OCI-LY1 (cell line): ENCODE results near the gene FAT1.

Experiments used
- H2AFZ ChIP-seq: fragments of 200-600 bp; sonication (generic), shearing (Covaris generic); 2 replicates; pipeline ENCODE4 v1.6.0; 2014; ENCODE audit warnings: antibody characterized with exemption, mild to moderate bottlenecking, low read length
- H3F3A ChIP-seq: fragments of 200-600 bp; sonication (generic), shearing (Covaris generic); 2 replicates; pipeline ENCODE4 v1.6.0; 2014; ENCODE audit warnings: mild to moderate bottlenecking, antibody characterized with exemption, low read length, moderate library complexity; ENCODE audit not compliant: insufficient read depth
- H3K27ac ChIP-seq: fragments of 200-600 bp; sonication (generic); 2 replicates; pipeline ENCODE4 v1.5.1; 2014; ENCODE audit warnings: low read length, mixed run types, mild to moderate bottlenecking, low read depth; ENCODE audit not compliant: poor library complexity, severe bottlenecking
- H3K27me3 ChIP-seq: fragments of 200-600 bp; sonication (generic); 2 replicates; pipeline ENCODE4 v1.6.0; 2014; ENCODE audit warnings: antibody characterized with exemption, mild to moderate bottlenecking, low read length, moderate library complexity; ENCODE audit not compliant: insufficient read depth
- H3K36me3 ChIP-seq: fragments of 200-600 bp; sonication (generic); 2 replicates; pipeline ENCODE4 v1.6.1; 2014; ENCODE audit warnings: mild to moderate bottlenecking, antibody characterized with exemption, low read length, moderate library complexity, mixed read lengths; ENCODE audit not compliant: insufficient read depth
- H3K4me1 ChIP-seq: fragments of 200-600 bp; sonication (generic); 2 replicates; pipeline ENCODE4 v1.5.1; 2014; ENCODE audit warnings: mild to moderate bottlenecking, low read length, moderate library complexity; ENCODE audit not compliant: insufficient read depth, severe bottlenecking
- H3K4me2 ChIP-seq: fragments of 200-600 bp; sonication (generic), shearing (Covaris generic); 2 replicates; pipeline ENCODE4 v1.6.1; 2014; ENCODE audit warnings: low read length
- H3K4me3 ChIP-seq: fragments of 200-600 bp; sonication (generic); 2 replicates; pipeline ENCODE4 v1.5.1; 2014; ENCODE audit warnings: low read length, low read depth, mild to moderate bottlenecking, mixed read lengths; ENCODE audit not compliant: poor library complexity, severe bottlenecking
- H3K79me2 ChIP-seq: fragments of 200-600 bp; shearing (Covaris generic); 2 replicates; pipeline ENCODE4 v1.6.1; 2016; ENCODE audit warnings: mixed run types, low read length, mixed read lengths; ENCODE audit not compliant: insufficient read depth
- H3K9ac ChIP-seq: fragments of 200-600 bp; sonication (generic), shearing (Covaris generic); 2 replicates; pipeline ENCODE4 v1.6.1; 2014; ENCODE audit warnings: mild to moderate bottlenecking, low read length, mixed read lengths
- H3K9me2 ChIP-seq: fragments of 200-600 bp; sonication (generic), shearing (Covaris generic); 2 replicates; pipeline ENCODE4 v1.6.1; 2014; ENCODE audit warnings: low read depth, mild to moderate bottlenecking, low read length, mixed read lengths
- H3K9me3 ChIP-seq: fragments of 200-600 bp; shearing (Covaris generic); 2 replicates; pipeline ENCODE4 v1.6.1; 2014; ENCODE audit warnings: low read length, mixed read lengths
- H4K20me1 ChIP-seq: fragments of 200-600 bp; sonication (generic), shearing (Covaris generic); 2 replicates; pipeline ENCODE4 v1.6.0; 2016; ENCODE audit warnings: mild to moderate bottlenecking, low read length; ENCODE audit not compliant: insufficient read depth
- CTCF ChIP-seq: fragments of 200-600 bp; sonication (generic), shearing (Covaris generic); IDR thresholded peaks from 2 replicates; pipeline ENCODE4 v1.5.1; 2017; ENCODE audit warnings: mild to moderate bottlenecking, antibody characterized with exemption, low read length, moderate library complexity, mixed read lengths
- EZH2 ChIP-seq: fragments of 200-600 bp; sonication (generic), shearing (Covaris generic); IDR thresholded peaks from 2 replicates; pipeline ENCODE4 v1.8.0; 2017; ENCODE audit warnings: borderline replicate concordance, mixed run types, mild to moderate bottlenecking, antibody characterized with exemption, low read length, moderate library complexity, mixed read lengths

Gene FAT1

GRCh38 chr4:186628058-186628711 lies 95.5 kb downstream of the FAT1 start:
- H3F3A ChIP-seq, result no peaks in the 10 kb centered on the region
- H3K79me2 ChIP-seq, result no peaks in the 10 kb centered on the region
- H4K20me1 ChIP-seq, result no peaks in the 10 kb centered on the region
- H3K27me3 ChIP-seq, result no peaks in the 10 kb centered on the region
- no peaks in the 10 kb centered on the region for H3K36me3 ChIP-seq
- no peak overlapping the region for H3K4me3 ChIP-seq
- H3K4me2 ChIP-seq, result no peak overlapping the region
- no peak overlapping the region for H3K9ac ChIP-seq
- no peaks in the 10 kb centered on the region for H3K9me3 ChIP-seq
- no peaks in the 10 kb centered on the region for H3K9me2 ChIP-seq
- peaks cover 6% of the 10 kb centered on the region for H3K4me1 ChIP-seq
- no peak overlapping the region for H3K27ac ChIP-seq
- H2AFZ ChIP-seq, result no peak overlapping the region
- TF ChIP-seq EZH2 (no peak), CTCF (no peak)

- H3K36me3 ChIP-seq, result no peaks in the 10 kb centered on the region
- no peak overlapping the region for H3K27ac ChIP-seq
- no peak overlapping the region for H3K9ac ChIP-seq
- no peak overlapping the region for H2AFZ ChIP-seq
- H3K4me1 ChIP-seq, result peaks cover 15% of the 10 kb centered on the region
- H3F3A ChIP-seq, result no peaks in the 10 kb centered on the region
- no peak overlapping the region for H3K4me2 ChIP-seq
- no peaks in the 10 kb centered on the region for H3K27me3 ChIP-seq
- H3K9me3 ChIP-seq, result no peaks in the 10 kb centered on the region
- no peaks in the 10 kb centered on the region for H3K79me2 ChIP-seq
- no peak for TF ChIP-seq CTCF
- no peak for TF ChIP-seq EZH2
- no peaks in the 10 kb centered on the region for H3K9me2 ChIP-seq
- H4K20me1 ChIP-seq, result no peaks in the 10 kb centered on the region
- no peak overlapping the region for H3K4me3 ChIP-seq
Observed at GRCh38 chr4:186627226-186627865, 96.3 kb downstream of the FAT1 start.

- H2AFZ ChIP-seq, result no peak overlapping the region
- H3K36me3 ChIP-seq, result no peaks in the 10 kb centered on the region
- H3K79me2 ChIP-seq, result no peaks in the 10 kb centered on the region
- no peaks in the 10 kb centered on the region for H3K9me2 ChIP-seq
- H3F3A ChIP-seq, result no peaks in the 10 kb centered on the region
- H3K4me2 ChIP-seq, result no peak overlapping the region
- no peak overlapping the region for H3K27ac ChIP-seq
- no peak overlapping the region for H3K9ac ChIP-seq
- H3K9me3 ChIP-seq, result peaks cover under 1% of the 10 kb centered on the region; the same call in 1 of the 2 replicates
- H3K4me3 ChIP-seq, result no peak overlapping the region
- no peaks in the 10 kb centered on the region for H3K27me3 ChIP-seq
- no peaks in the 10 kb centered on the region for H4K20me1 ChIP-seq
- H3K4me1 ChIP-seq, result peaks cover 17% of the 10 kb centered on the region
- TF ChIP-seq EZH2 (no peak), CTCF (no peak)
Observed at GRCh38 chr4:186624951-186625350, 98.7 kb downstream of the FAT1 start.
